Transverse colon (tissue), 4 donors: Measurements from ENCODE around the gene TPPP.

Experiments used
- CTCF ChIP-seq, 5 experiments: fragments of 200-600 bp in 3 of 5; fragments of 450-650 bp in 2 of 5; sonication (generic) in 3 of 5; IDR thresholded peaks; 1 replicate in 2 of 5; 2 replicates in 3 of 5; pipeline ENCODE4 v1.5.1; 2016 to 2017; ENCODE audit warnings: antibody characterized with exemption in 5 of 5, inconsistent platforms in 3 of 5, mild to moderate bottlenecking in 2 of 5, moderate library complexity in 1 of 5
- EP300 ChIP-seq: sonication (generic); formaldehyde crosslinking; IDR thresholded peaks from one replicate; pipeline ENCODE4 v1.6.1; 2017; ENCODE audit warnings: antibody characterized with exemption, low read depth
- POLR2A ChIP-seq: fragments of 450-650 bp; IDR thresholded peaks from one replicate; pipeline ENCODE4 v1.6.1; 2016; ENCODE audit warnings: antibody characterized with exemption, mild to moderate bottlenecking, moderate library complexity
- POLR2AphosphoS5 ChIP-seq, 3 donors: sonication (generic); formaldehyde crosslinking; IDR thresholded peaks; one replicate each; pipeline ENCODE4 v1.6.1; 2016; ENCODE audit warnings: antibody characterized with exemption in 3 of 3

GRCh38 chr5:636951-637350 is 56.2 kb downstream of the TPPP start:
- no peak for TF ChIP-seq CTCF (IDR thresholded peaks at IDR 0.05)
- no peak for TF ChIP-seq EP300
- TF ChIP-seq POLR2A: no peak
- TF ChIP-seq POLR2AphosphoS5 (IDR thresholded peaks at IDR 0.05): no peak
